Cardiac septum (tissue), 1 donor: ENCODE results near the gene XPNPEP1. TPM values are rescaled to one million over a fixed set of nuclear protein-coding genes. Genes with fewer than 3 reads are reported as not detected.
"Not testable (repeated sequence)": the region's sequence is repeated elsewhere in the genome, so short reads cannot be mapped to it uniquely, and the experiment has no call there.

Experiments
- DNase-seq: peaks from one replicate; pipeline ENCODE4 v3.0.0-alpha.2; 2020; ENCODE audit warnings: low spot score
- intact Hi-C: fragments of 100-400 bp; cut with DNase I; formaldehyde crosslinking; loops from one replicate; pipeline ENCODE4 v1.14.0; 2022
- total RNA-seq: library from RNA; stranded (reverse); fragmentation: NEBNext Ultra II Directional; extraction: Animal tissue kit (Norgen Biotek cat#: 25700); gene quantifications from one replicate; pipeline ENCODE4 v1.2.1, GENCODE V29; 2021
- donor health status: DM: no; HTN: no; CAD: no.

Gene XPNPEP1
- total RNA-seq, 1 donor from 2014 or later, result 43.5 TPM

- intact Hi-C loops, result no loop called here
These were observed 3.5 kb upstream of the XPNPEP1 start for GRCh38 chr10:109926825-109927224.

GRCh38 chr10:109926061-109926745 lies 2.9 kb upstream of the XPNPEP1 start:
- DNase-seq, result no peak
- intact Hi-C loops, result no loop called here

More at GRCh38 chr10:109926825-109927224, 3.5 kb upstream of the XPNPEP1 start:
- DNase-seq, result no peak

GRCh38 chr10:109924967-109925620 lies 1.8 kb upstream of the XPNPEP1 start:
- no peak for DNase-seq
- intact Hi-C loops, result loop anchor here (5.0 kb wide), 1 partner anchor 38 kb away; no protein-coding TSS in a partner anchor

- intact Hi-C loops, result loop anchor here (5.0 kb wide), 1 partner anchor 37 kb away; no protein-coding TSS in a partner anchor
- no peak for DNase-seq
These were observed 776 bp upstream of the XPNPEP1 start for GRCh38 chr10:109924087-109924486.

- intact Hi-C loops, result loop anchor here (5.0 kb wide), 1 partner anchor 35 kb away; no protein-coding TSS in a partner anchor
These were observed 844 bp downstream of the XPNPEP1 start for GRCh38 chr10:109922358-109922975.

GRCh38 chr10:109920016-109920415 lies 3.3 kb downstream of the XPNPEP1 start:
- intact Hi-C loops, result loop anchor here (5.0 kb wide), 1 partner anchor 33 kb away; no protein-coding TSS in a partner anchor
- no peak for DNase-seq

More at GRCh38 chr10:109922358-109922975, 844 bp downstream of the XPNPEP1 start:
- DNase-seq, result no peak

- no peak for DNase-seq
- intact Hi-C loops, result no loop called here
These were observed 4.1 kb downstream of the XPNPEP1 start for GRCh38 chr10:109919220-109919619.

GRCh38 chr10:109918707-109919106 lies 4.6 kb downstream of the XPNPEP1 start:
- intact Hi-C loops, DNase-seq: not testable (repeated sequence)

GRCh38 chr10:109915566-109915965 lies 7.7 kb downstream of the XPNPEP1 start:
- intact Hi-C loops, result no loop called here
- no peak for DNase-seq

GRCh38 chr10:109914966-109915365 lies 8.3 kb downstream of the XPNPEP1 start:
- DNase-seq, result no peak
- intact Hi-C loops, result no loop called here

- DNase-seq, result no peak
- intact Hi-C loops, result no loop called here
These were observed 9.9 kb downstream of the XPNPEP1 start for GRCh38 chr10:109913306-109913892.

- no peak for DNase-seq
- intact Hi-C loops, result no loop called here
These were observed 10.7 kb downstream of the XPNPEP1 start for GRCh38 chr10:109912335-109913281.

GRCh38 chr10:109911903-109912302 lies 11.4 kb downstream of the XPNPEP1 start:
- intact Hi-C loops, result no loop called here
- no peak for DNase-seq

- intact Hi-C loops, result no loop called here
- DNase-seq, result no peak
These were observed 17.0 kb downstream of the XPNPEP1 start for GRCh38 chr10:109906316-109906715.

GRCh38 chr10:109904397-109904796 lies 18.9 kb downstream of the XPNPEP1 start:
- no peak for DNase-seq
- intact Hi-C loops, result no loop called here

GRCh38 chr10:109902992-109903947 lies 20.0 kb downstream of the XPNPEP1 start:
- no peak for DNase-seq
- intact Hi-C loops, result no loop called here

GRCh38 chr10:109899356-109900331 lies 23.7 kb downstream of the XPNPEP1 start:
- intact Hi-C loops, result loop anchor here (5.0 kb wide), 4 partner anchors 68 to 323 kb away; partner anchors contain the start of gene MXI1
- DNase-seq, result no peak
